Measurements from ENCODE around the gene TRABD2B. TPM values are rescaled to one million over a fixed set of nuclear protein-coding genes. Genes with fewer than 3 reads are reported as not detected.

TRABD2B gene
- total RNA-seq, 1 donor from 2014 or later: 6.2 TPM

DNA sequence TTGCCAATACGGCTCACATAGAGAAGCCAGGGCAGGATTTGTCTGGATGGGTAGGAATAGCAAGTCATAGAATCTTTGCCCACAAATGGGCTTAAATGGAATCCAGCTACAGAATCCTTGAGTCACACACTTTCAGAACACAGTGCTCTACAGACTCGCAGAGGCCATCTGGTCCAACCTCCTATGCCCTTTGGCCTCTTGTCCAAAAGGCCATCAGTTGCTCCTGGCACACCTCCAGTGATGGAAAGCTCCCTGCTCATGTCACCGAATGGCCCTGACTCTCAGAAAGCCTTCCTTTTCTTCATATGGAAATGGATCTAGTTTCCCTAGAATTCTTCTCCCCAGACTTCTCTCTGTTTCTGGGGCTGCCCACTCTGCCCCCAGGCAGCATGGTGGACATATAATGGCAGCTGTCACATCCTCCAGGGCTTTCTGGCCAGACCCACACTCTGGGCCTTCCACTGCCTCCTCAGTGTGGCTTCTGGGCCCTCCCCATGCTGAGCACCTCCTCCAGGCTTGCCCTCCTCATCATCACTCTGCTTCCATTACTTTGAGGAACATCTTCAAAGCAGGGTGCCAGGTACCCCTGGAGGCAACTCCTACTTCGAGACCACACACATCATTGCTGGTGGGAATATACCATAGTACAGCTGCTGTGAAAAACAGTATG is 33.6 kb upstream of the TRABD2B start:
- H3K27me3 Mint-ChIP-seq (ENCODE audit: low read depth): peaks cover 45% of the 10 kb centered on the region
- no peaks in the 10 kb centered on the region for H3K9me3 Mint-ChIP-seq
- no peaks in the 10 kb centered on the region for H3K36me3 Mint-ChIP-seq
- TF ChIP-seq, protein P1, sequence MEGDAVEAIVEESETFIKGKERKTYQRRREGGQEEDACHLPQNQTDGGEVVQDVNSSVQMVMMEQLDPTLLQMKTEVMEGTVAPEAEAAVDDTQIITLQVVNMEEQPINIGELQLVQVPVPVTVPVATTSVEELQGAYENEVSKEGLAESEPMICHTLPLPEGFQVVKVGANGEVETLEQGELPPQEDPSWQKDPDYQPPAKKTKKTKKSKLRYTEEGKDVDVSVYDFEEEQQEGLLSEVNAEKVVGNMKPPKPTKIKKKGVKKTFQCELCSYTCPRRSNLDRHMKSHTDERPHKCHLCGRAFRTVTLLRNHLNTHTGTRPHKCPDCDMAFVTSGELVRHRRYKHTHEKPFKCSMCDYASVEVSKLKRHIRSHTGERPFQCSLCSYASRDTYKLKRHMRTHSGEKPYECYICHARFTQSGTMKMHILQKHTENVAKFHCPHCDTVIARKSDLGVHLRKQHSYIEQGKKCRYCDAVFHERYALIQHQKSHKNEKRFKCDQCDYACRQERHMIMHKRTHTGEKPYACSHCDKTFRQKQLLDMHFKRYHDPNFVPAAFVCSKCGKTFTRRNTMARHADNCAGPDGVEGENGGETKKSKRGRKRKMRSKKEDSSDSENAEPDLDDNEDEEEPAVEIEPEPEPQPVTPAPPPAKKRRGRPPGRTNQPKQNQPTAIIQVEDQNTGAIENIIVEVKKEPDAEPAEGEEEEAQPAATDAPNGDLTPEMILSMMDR (IDR thresholded peaks at IDR 0.05; ENCODE audit: unreplicated experiment): no peak
- no peak overlapping the region for H3K27ac Mint-ChIP-seq
- no peak for DNase-seq (ENCODE audit: low spot score in 2 of 2, unreplicated experiment in 2 of 2)
- H3K4me3 Mint-ChIP-seq: no peak overlapping the region
- H3K4me1 Mint-ChIP-seq: no peaks in the 10 kb centered on the region

DNA sequence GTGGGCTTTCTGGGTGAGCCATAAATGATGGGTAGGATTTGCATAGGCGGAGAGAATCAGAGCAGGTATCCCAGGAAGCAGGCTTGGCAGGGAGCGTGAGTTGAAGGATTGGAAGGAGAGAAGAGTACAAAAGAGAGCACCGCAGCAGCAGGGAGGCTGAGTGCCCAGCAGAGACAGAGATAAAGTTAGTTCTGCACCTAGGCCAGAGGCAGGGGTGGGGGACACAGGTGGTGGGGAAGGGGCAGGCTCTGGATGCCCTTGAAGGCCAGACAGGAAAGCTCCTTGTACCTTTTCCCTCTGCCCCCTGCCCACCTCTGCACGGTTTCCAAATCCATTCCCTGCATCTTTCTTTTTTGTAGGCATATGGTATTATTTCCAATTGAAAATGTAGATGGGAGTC is 33.0 kb upstream of the TRABD2B start:
- H3K4me3 Mint-ChIP-seq: no peak overlapping the region
- TF ChIP-seq, protein P1 (IDR thresholded peaks at IDR 0.05; ENCODE audit: unreplicated experiment): no peak
- DNase-seq (ENCODE audit: low spot score in 2 of 2, unreplicated experiment in 2 of 2): no peak
- H3K36me3 Mint-ChIP-seq: no peaks in the 10 kb centered on the region
- no peak overlapping the region for H3K27ac Mint-ChIP-seq
- H3K9me3 Mint-ChIP-seq: no peaks in the 10 kb centered on the region
- H3K27me3 Mint-ChIP-seq (ENCODE audit: low read depth): peaks cover 45% of the 10 kb centered on the region
- no peaks in the 10 kb centered on the region for H3K4me1 Mint-ChIP-seq

DNA sequence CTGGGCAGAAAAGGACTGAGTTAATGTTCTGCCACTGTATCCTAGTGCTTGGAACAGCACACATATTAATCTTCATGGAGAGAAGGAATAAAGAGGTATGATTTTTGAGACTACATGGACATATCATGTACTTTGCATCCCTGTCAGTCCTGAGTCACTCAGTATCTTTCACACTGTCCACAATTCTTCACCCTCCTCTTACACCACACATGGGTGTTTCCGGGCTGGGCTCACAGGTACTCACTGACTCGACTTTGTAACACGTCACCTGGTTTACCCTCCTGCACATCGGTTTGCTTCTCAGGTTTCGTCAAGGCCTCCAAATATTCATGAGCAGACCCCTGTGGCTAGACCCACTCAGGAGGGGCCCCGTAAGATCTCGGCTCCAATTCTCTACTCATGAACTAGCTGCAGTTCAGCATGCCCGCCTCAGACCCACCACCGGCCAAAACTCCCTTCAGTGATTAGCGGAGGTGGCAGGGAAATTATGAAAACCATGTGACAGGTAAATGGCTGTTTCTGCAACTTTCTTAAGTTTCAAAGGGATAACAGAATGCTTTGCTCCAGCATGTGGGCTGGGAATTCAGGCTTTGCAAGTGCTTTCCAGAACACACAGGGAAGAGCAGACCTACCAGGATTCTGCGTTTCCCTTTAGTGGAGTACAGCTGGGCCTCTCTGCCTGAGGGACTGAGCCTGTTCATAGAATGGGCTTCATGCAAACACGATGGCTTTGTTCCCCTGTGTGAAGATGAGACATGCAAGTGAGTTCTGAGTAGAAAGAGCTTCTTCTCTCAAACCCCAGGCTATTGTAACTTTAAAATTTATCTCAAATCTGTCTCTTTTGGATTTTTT is 31.3 kb upstream of the TRABD2B start:
- no peaks in the 10 kb centered on the region for H3K36me3 Mint-ChIP-seq
- TF ChIP-seq, protein P1 (IDR thresholded peaks at IDR 0.05; ENCODE audit: unreplicated experiment): no peak
- no peaks in the 10 kb centered on the region for H3K9me3 Mint-ChIP-seq
- H3K27ac Mint-ChIP-seq: no peak overlapping the region
- no peak for DNase-seq (ENCODE audit: low spot score in 2 of 2, unreplicated experiment in 2 of 2)
- H3K27me3 Mint-ChIP-seq (ENCODE audit: low read depth): peaks cover 46% of the 10 kb centered on the region
- H3K4me3 Mint-ChIP-seq: no peak overlapping the region
- H3K4me1 Mint-ChIP-seq: no peaks in the 10 kb centered on the region

DNA sequence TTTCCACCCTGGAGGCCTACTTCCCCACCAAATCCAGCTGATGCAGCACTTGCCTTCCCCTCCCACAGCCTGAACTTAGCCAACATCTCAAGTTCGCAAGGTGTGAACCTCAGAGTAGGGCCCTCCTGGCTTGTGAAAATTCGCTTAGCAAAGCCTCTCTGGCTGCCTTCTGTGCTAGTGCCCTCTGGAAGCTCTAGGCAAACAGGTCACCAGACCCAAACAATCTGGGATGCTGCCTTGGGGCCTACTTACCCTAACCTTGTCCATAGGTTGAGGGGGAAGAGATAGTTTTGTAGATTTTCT is 30.3 kb upstream of the TRABD2B start:
- H3K4me3 Mint-ChIP-seq: no peak overlapping the region
- TF ChIP-seq, protein P1 (IDR thresholded peaks at IDR 0.05; ENCODE audit: unreplicated experiment): no peak
- no peaks in the 10 kb centered on the region for H3K4me1 Mint-ChIP-seq
- peaks cover 48% of the 10 kb centered on the region for H3K27me3 Mint-ChIP-seq (ENCODE audit: low read depth)
- no peak for DNase-seq (ENCODE audit: low spot score in 2 of 2, unreplicated experiment in 2 of 2)
- H3K36me3 Mint-ChIP-seq: no peaks in the 10 kb centered on the region
- no peaks in the 10 kb centered on the region for H3K9me3 Mint-ChIP-seq
- H3K27ac Mint-ChIP-seq: no peak overlapping the region

DNA sequence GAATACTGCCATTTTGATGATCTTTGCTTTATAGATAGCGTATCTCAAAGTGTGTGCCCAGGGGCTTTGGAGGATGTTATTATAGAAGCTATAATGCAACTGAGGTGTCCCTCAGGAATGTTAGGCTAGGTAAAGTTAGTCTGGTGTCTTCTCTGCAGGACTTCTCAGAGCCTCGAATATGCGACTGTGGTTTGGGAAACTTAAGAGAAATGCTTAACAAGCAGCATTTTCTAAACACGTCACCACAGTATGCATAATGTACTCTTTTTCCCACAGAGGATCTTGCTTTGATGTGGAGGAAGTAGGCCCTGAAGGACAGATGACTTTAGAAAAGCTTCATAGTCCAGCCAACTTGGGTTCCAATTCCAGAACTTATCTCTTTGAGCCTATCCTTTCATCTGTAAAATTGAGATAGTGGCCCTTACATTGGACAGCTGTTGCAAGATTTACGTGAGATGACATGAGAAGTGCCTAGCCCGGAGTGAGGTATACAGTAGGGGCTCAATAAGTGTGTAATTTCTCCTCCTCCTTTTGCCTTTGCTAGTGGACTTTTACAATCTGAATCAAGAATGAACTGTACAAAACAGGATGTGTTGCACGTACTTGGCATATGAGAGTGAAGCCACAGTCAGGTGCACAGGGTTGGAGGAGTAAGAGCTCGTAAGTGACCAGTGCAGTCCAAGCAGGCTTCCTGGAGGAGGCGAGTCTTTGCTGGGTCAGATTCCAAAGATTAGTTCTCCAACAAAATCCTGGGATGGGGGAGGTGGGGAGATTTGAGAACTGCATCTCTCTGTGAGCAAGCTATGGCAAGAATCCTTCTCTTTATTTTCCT is 29.7 kb upstream of the TRABD2B start:
- H3K27me3 Mint-ChIP-seq (ENCODE audit: low read depth): peaks cover 51% of the 10 kb centered on the region
- TF ChIP-seq, protein P1 (IDR thresholded peaks at IDR 0.05; ENCODE audit: unreplicated experiment): no peak
- no peaks in the 10 kb centered on the region for H3K36me3 Mint-ChIP-seq
- no peak for DNase-seq (ENCODE audit: low spot score in 2 of 2, unreplicated experiment in 2 of 2)
- H3K4me1 Mint-ChIP-seq: no peaks in the 10 kb centered on the region
- H3K9me3 Mint-ChIP-seq: no peaks in the 10 kb centered on the region
- no peak overlapping the region for H3K27ac Mint-ChIP-seq
- H3K4me3 Mint-ChIP-seq: no peak overlapping the region

Data from mesothelial cell of epicardium (in vitro differentiated cells).